GM21825 (cell line): ENCODE data around the gene C2orf66.

Experiments used
- ATAC-seq: cut with Tn5 transposase; IDR thresholded peaks from one replicate; pipeline ENCODE4 v1.9.1; 2021; ENCODE audit warnings: mild to moderate bottlenecking, moderate library complexity; ENCODE audit not compliant: unreplicated experiment

Gene C2orf66

GRCh38 chr2:196767101-196767500, 42.1 kb downstream of the C2orf66 start:
- no peak for ATAC-seq

GRCh38 chr2:196759378-196759706, 49.8 kb downstream of the C2orf66 start:
- ATAC-seq = no peak

GRCh38 chr2:196758474-196759377, 50.4 kb downstream of the C2orf66 start:
- ATAC-seq = no peak
